Gastrocnemius medialis (tissue), 4 donors: ENCODE results near the gene UNC5B. TPM values are rescaled to one million over a fixed set of nuclear protein-coding genes. Genes with fewer than 3 reads are reported as not detected.

Experiments
- ATAC-seq, 2 donors: fragments of 150-250 bp; one replicate each; pipeline ENCODE4 v1.9.1; 2016
- DNase-seq, 2 donors: peaks; one replicate each; pipeline ENCODE4 v3.0.0-alpha.2; 2019
- H3K27ac ChIP-seq, 4 donors: fragments of 200-600 bp; sonication (generic); 1 replicate in 1 of 4; 2 replicates in 3 of 4; pipeline ENCODE4 v1.5.1; 2016 to 2018; ENCODE audit warnings: mild to moderate bottlenecking in 2 of 4, moderate library complexity in 1 of 4
- H3K27me3 ChIP-seq, 3 donors: fragments of 200-600 bp; sonication (generic) in 2 of 3; 1 replicate in 1 of 3; 2 replicates in 2 of 3; pipeline versions ENCODE4 v1.5.1 to v1.6.0; 2016 to 2019; ENCODE audit warnings: mild to moderate bottlenecking in 1 of 3, moderate library complexity in 1 of 3
- H3K36me3 ChIP-seq, 2 donors: fragments of 200-600 bp; sonication (generic) in 1 of 2; one replicate each; pipeline ENCODE4 v1.5.1; 2017 to 2018
- H3K4me1 ChIP-seq, 2 donors: fragments of 200-600 bp; sonication (generic) in 1 of 2; one replicate each; pipeline ENCODE4 v1.5.1; 2016 to 2017; ENCODE audit warnings: mild to moderate bottlenecking in 2 of 2
- H3K4me3 ChIP-seq, 4 donors: fragments of 200-600 bp; sonication (generic) in 3 of 4; 1 replicate in 1 of 4; 2 replicates in 3 of 4; pipeline ENCODE4 v1.5.1; 2016 to 2019; ENCODE audit warnings: mild to moderate bottlenecking in 2 of 4
- H3K9me3 ChIP-seq, 3 donors: fragments of 200-600 bp; sonication (generic) in 2 of 3; 1 replicate in 1 of 3; 2 replicates in 2 of 3; pipeline ENCODE4 v1.5.1; 2016 to 2019
- CTCF ChIP-seq, 5 experiments: fragments of 450-650 bp in 3 of 5; fragments of 200-600 bp in 2 of 5; sonication (generic) in 2 of 5; IDR thresholded peaks in 4 of 5; conservative IDR thresholded peaks in 1 of 5; 1 replicate in 4 of 5; 2 replicates in 1 of 5; pipeline ENCODE4 v1.5.1; 2016 to 2019; ENCODE audit warnings: antibody characterized with exemption in 5 of 5, mild to moderate bottlenecking in 3 of 5, moderate library complexity in 3 of 5
- POLR2A ChIP-seq, 2 donors: fragments of 450-650 bp; IDR thresholded peaks; one replicate each; pipeline ENCODE4 v1.6.1; 2017; ENCODE audit warnings: antibody characterized with exemption in 2 of 2, mild to moderate bottlenecking in 2 of 2, moderate library complexity in 2 of 2
- in situ Hi-C, 4 donors: fragments of 200-750 bp; cut with MboI; loops; one replicate each; pipeline versions ENCODE4 v1.15.0 to v1.8.0; 2017; ENCODE audit warnings: low sequenced_read_pairs in 4 of 4
- intact Hi-C: fragments of 100-400 bp; cut with DNase I; formaldehyde crosslinking; loops from one replicate; pipeline ENCODE4 v1.15.1; 2023; ENCODE audit warnings: low total_unique reads
- total RNA-seq, 4 donors: library from RNA; depleted of rRNA; stranded (reverse); fragments of >200 nt; gene quantifications; one replicate each; pipeline versions ENCODE4 v1.1.0 to v1.2.3, GENCODE V29; 2016

The UNC5B gene
- total RNA-seq, 4 donors from 2014 or later = 0.65 to 1.2 (median 0.90) TPM

- TF ChIP-seq CTCF (IDR thresholded peaks at IDR 0.05 in 4 of 5, conservative IDR thresholded peaks at IDR 0.05 in 1 of 5) = no peak
- no peak for TF ChIP-seq POLR2A (IDR thresholded peaks at IDR 0.05)
- in situ Hi-C loops = loop anchor here (10.0 to 25.0 kb wide), 6 partner anchors 246 to 499 kb away; no protein-coding TSS in a partner anchor
- H3K4me1 ChIP-seq = peaks cover 11 to 16% of the 10 kb centered on the region in 2 donors
- no peak overlapping the region for H3K27ac ChIP-seq
- ATAC-seq (no peak), DNase-seq (no peak)
- H3K4me3 ChIP-seq = no peak overlapping the region
- no peaks in the 10 kb centered on the region for H3K9me3 ChIP-seq
- intact Hi-C loops = loop anchor here (5.0 kb wide), 4 partner anchors 161 to 581 kb away; partner anchors contain the start of gene VSIR
- H3K27me3 ChIP-seq = no peaks in the 10 kb centered on the region
- no peaks in the 10 kb centered on the region for H3K36me3 ChIP-seq
Observed at GRCh38 chr10:71316056-71316785, 103.9 kb downstream of the UNC5B start.

- Histone ChIP-seq H3K36me3 (no peaks in the 10 kb centered on the region), H3K27me3 (no peaks in the 10 kb centered on the region), H3K9me3 (no peaks in the 10 kb centered on the region), H3K27ac (no peak overlapping the region), H3K4me3 (no peak overlapping the region), H3K4me1 (peaks cover 11 to 16% of the 10 kb centered on the region in 2 donors)
- in situ Hi-C loops (loop anchor here (10.0 to 25.0 kb wide), 6 partner anchors 246 to 498 kb away; no protein-coding TSS in a partner anchor), intact Hi-C loops (loop anchor here (5.0 kb wide), 4 partner anchors 161 to 581 kb away; partner anchors contain the start of gene VSIR)
- DNase-seq (no peak), ATAC-seq (no peak)
- TF ChIP-seq POLR2A (IDR thresholded peaks at IDR 0.05) (no peak), CTCF (IDR thresholded peaks at IDR 0.05 in 4 of 5, conservative IDR thresholded peaks at IDR 0.05 in 1 of 5) (no peak)
Observed at GRCh38 chr10:71316786-71317160, 104.4 kb downstream of the UNC5B start.

GRCh38 chr10:71317739-71318138 is 105.4 kb downstream of the UNC5B start:
- intact Hi-C loops (loop anchor here (5.0 kb wide), 4 partner anchors 160 to 580 kb away; partner anchors contain the start of gene VSIR), in situ Hi-C loops (loop anchor here (10.0 to 25.0 kb wide), 6 partner anchors 245 to 497 kb away; no protein-coding TSS in a partner anchor)
- TF ChIP-seq POLR2A (IDR thresholded peaks at IDR 0.05) (no peak), CTCF (IDR thresholded peaks at IDR 0.05 in 4 of 5, conservative IDR thresholded peaks at IDR 0.05 in 1 of 5) (no peak)
- no peak overlapping the region for H3K27ac ChIP-seq
- no peaks in the 10 kb centered on the region for H3K9me3 ChIP-seq
- H3K27me3 ChIP-seq = no peaks in the 10 kb centered on the region
- H3K4me1 ChIP-seq = peaks cover 11 to 16% of the 10 kb centered on the region in 2 donors
- no peaks in the 10 kb centered on the region for H3K36me3 ChIP-seq
- ATAC-seq (no peak), DNase-seq (no peak)
- no peak overlapping the region for H3K4me3 ChIP-seq

GRCh38 chr10:71319042-71319799 is 106.9 kb downstream of the UNC5B start, which contains the start of gene SLC29A3:
TSS of gene SLC29A3 (plus strand) at chr10:71319259. CDS start at chr10:71319310, 51 bp downstream.
- peak; percentile 62 to 77 for TF ChIP-seq POLR2A (IDR thresholded peaks at IDR 0.05)
- peak; percentile 50 to 75 (median 55) for TF ChIP-seq CTCF (IDR thresholded peaks at IDR 0.05 in 4 of 5, conservative IDR thresholded peaks at IDR 0.05 in 1 of 5)
- in situ Hi-C loops = loop anchor here (10.0 to 25.0 kb wide), 6 partner anchors 243 to 496 kb away; no protein-coding TSS in a partner anchor

More at GRCh38 chr10:71319042-71319799, 106.9 kb downstream of the UNC5B start, which contains the start of gene SLC29A3:
- H3K27me3 ChIP-seq = no peaks in the 10 kb centered on the region
- peak within 1 kb of the TSS; percentile 70 to 76 (median 73) for H3K27ac ChIP-seq
- peaks cover 0 to 9% of the 10 kb centered on the region in 2 donors for H3K4me1 ChIP-seq
- no peaks in the 10 kb centered on the region for H3K9me3 ChIP-seq
- H3K36me3 ChIP-seq = peaks cover 0 to 5% of the 10 kb centered on the region in 2 donors
- H3K4me3 ChIP-seq = peak within 1 kb of the TSS; percentile 64 to 83 (median 68)
- peak; percentile 57 to 65 for DNase-seq
- ATAC-seq = peak; percentile 88 to 89
- intact Hi-C loops = loop anchor here (1.0 to 5.0 kb wide), 5 partner anchors 58 to 578 kb away; partner anchors contain the start of gene VSIR
